Neural crest cell (in vitro differentiated cells): ENCODE results near the gene HMCN2. TPM values are rescaled to one million over a fixed set of nuclear protein-coding genes. Genes with fewer than 3 reads are reported as not detected.

Source experiments
- DNase-seq: peaks from one replicate; pipeline ENCODE4 v3.0.0; 2021; ENCODE audit warnings: low read depth, mixed read lengths, low spot score
- H3K27ac Mint-ChIP-seq: one replicate; pipeline ENCODE4 v1.8.0; 2021; ENCODE audit warnings: mild to moderate bottlenecking, mixed read lengths; ENCODE audit not compliant: unreplicated experiment
- H3K27me3 Mint-ChIP-seq: 2 replicates; pipeline ENCODE4 v1.8.0; 2021; ENCODE audit warnings: low read depth, mild to moderate bottlenecking, mixed read lengths
- H3K36me3 Mint-ChIP-seq: 2 replicates; pipeline ENCODE4 v1.8.0; 2021; ENCODE audit warnings: low read depth, mild to moderate bottlenecking, mixed read lengths
- H3K4me1 Mint-ChIP-seq: 2 replicates; pipeline ENCODE4 v1.8.0; 2021; ENCODE audit warnings: mixed read lengths
- H3K4me3 Mint-ChIP-seq: one replicate; pipeline ENCODE4 v1.8.0; 2021; ENCODE audit warnings: mild to moderate bottlenecking, mixed read lengths
- H3K9me3 Mint-ChIP-seq: 2 replicates; pipeline ENCODE4 v1.8.0; 2021; ENCODE audit warnings: mixed read lengths
- CTCF ChIP-seq: fragments of 200-600 bp; sonication (generic); conservative IDR thresholded peaks from 2 replicates; pipeline ENCODE4 v1.5.0; 2021; ENCODE audit warnings: antibody characterized with exemption, mild to moderate bottlenecking
- total RNA-seq: library from RNA; stranded (reverse); gene quantifications from 2 replicates; pipeline ENCODE4 v1.2.1, GENCODE V29; 2021

Gene HMCN2
- total RNA-seq, 1 donor from 2014 or later: not detected

DNA sequence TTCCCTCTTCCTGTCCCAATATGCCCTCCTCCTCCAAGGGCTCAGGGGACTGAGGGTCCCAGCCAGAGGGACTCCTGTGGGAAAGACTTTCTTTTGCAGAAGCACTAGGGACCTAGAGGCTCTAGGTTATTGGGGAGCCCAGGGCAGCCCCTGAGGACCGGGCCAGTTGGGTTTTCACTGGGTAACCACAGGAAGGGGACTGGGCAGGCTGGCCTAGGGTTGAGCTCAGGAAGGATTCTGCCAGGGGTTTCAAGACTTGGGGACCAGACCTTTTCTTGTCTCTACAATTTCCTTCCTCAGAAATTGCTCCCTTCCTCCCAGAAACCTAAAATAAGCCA lies 24.4 kb upstream of the HMCN2 start:
- no peak overlapping the region for H3K4me3 Mint-ChIP-seq
- no peak overlapping the region for H3K27ac Mint-ChIP-seq
- H3K27me3 Mint-ChIP-seq: peaks cover 4% of the 10 kb centered on the region
- H3K9me3 Mint-ChIP-seq: no peaks in the 10 kb centered on the region
- peaks cover 21% of the 10 kb centered on the region for H3K4me1 Mint-ChIP-seq
- no peak for DNase-seq
- no peaks in the 10 kb centered on the region for H3K36me3 Mint-ChIP-seq
- no peak for TF ChIP-seq CTCF

GRCh38 chr9:130242270-130243014 lies 23.1 kb upstream of the HMCN2 start:
- no peak for DNase-seq
- no peak overlapping the region for H3K27ac Mint-ChIP-seq
- no peaks in the 10 kb centered on the region for H3K9me3 Mint-ChIP-seq
- no peak overlapping the region for H3K4me3 Mint-ChIP-seq
- H3K36me3 Mint-ChIP-seq: no peaks in the 10 kb centered on the region
- peaks cover 17% of the 10 kb centered on the region for H3K4me1 Mint-ChIP-seq
- peaks cover 4% of the 10 kb centered on the region for H3K27me3 Mint-ChIP-seq
- TF ChIP-seq CTCF: no peak

DNA sequence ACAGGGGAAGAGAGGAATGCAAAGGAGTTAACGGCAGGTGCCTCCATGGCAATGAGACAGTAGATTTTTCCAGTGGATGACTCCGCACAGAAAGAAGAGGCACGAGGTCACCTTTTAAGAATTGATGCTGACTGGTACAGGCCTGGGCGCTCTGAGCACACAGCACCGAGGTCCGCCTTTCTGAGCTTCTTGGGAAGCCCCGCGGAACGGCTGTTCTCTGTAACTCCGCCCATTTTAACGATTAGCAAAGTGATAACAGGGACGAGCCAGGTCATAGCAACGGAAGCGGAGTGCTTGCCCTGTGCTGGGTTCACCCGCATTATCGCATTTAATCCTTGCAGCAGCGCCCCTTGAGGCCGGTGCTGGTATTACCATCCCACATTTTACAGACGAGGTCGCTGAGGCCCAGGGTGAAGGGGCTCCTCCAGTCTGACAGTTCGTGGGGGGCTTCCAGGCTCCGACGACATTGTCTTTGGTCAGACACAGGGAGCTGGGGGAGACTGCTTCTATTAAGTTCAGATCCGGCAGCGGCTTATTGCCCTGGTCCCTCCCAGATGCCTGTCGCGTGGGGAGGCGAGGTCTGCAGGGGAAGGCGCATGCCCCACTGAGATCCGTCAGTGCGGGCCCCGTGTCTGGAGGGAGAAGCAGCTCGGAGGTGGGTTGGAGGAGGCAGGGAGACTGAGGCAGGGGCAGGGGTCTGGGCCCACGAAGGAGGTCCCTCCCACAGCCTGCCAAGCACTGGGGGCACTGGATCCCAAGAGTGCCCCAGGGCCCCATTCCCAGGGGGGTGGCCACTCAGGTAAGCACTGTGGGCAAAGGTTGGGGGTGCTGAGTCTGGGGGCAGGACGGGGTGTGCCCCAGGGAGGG lies 22.3 kb upstream of the HMCN2 start:
- DNase-seq: peak; percentile 92

GRCh38 chr9:130243882-130244170 lies 21.7 kb upstream of the HMCN2 start:
- Mint-ChIP-seq H3K27ac (no peak overlapping the region), H3K4me3 (no peak overlapping the region), H3K27me3 (peaks cover 4% of the 10 kb centered on the region), H3K36me3 (no peaks in the 10 kb centered on the region), H3K4me1 (peaks cover 17% of the 10 kb centered on the region), H3K9me3 (no peaks in the 10 kb centered on the region)
- TF ChIP-seq CTCF: no peak
- no peak for DNase-seq

More for the DNA sequence above, 22.3 kb upstream of the HMCN2 start:
- H3K36me3 Mint-ChIP-seq: no peaks in the 10 kb centered on the region
- H3K4me3 Mint-ChIP-seq: peak overlapping the region; percentile 39
- peaks cover 4% of the 10 kb centered on the region for H3K27me3 Mint-ChIP-seq
- H3K27ac Mint-ChIP-seq: no peak overlapping the region
- H3K4me1 Mint-ChIP-seq: peaks cover 17% of the 10 kb centered on the region
- H3K9me3 Mint-ChIP-seq: no peaks in the 10 kb centered on the region
- TF ChIP-seq CTCF: peak; percentile 88

DNA sequence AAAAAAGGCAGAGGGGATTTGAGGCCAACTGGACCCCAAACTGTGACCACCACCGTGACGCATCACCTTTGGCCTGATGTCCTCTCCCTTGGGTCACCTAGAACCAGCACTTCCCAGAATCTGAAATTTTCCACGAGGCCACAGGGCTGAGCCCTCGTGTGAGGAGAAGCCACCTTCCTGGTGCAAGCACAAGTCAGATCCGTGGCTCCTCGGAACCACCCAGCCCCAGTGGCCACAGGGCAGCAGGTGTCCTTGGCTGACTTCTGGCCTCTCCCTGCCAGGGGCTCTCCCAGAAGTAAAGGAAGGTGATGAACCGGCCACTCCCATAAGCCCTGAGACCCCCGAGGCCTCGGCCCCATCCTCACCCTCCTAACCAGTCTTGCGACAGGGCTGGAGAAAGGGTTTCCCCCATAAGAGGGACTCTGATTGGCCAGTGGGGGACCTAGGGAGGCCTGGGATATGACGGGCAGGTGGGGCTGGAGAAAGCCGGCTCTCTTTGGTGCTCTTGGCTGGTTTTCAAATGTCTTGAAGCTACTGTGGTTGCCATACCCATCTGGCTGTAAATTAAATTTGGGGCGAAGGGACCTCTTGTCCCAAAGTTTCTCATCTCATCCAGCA lies 20.9 kb upstream of the HMCN2 start:
- no peak overlapping the region for H3K27ac Mint-ChIP-seq
- DNase-seq: no peak
- no peaks in the 10 kb centered on the region for H3K9me3 Mint-ChIP-seq
- no peak for TF ChIP-seq CTCF
- H3K27me3 Mint-ChIP-seq: peaks cover 9% of the 10 kb centered on the region
- no peaks in the 10 kb centered on the region for H3K36me3 Mint-ChIP-seq
- H3K4me3 Mint-ChIP-seq: no peak overlapping the region
- peaks cover 17% of the 10 kb centered on the region for H3K4me1 Mint-ChIP-seq
